Trophoblast cell (in vitro differentiated cells and primary cell): Measurements from ENCODE around the gene MTSS2.
"Not testable (repeated sequence)": the region's sequence is repeated elsewhere in the genome, so short reads cannot be mapped to it uniquely, and the experiment has no call there.

Experiments
- DNase-seq, 2 donors: peaks; one replicate each; pipeline ENCODE4 v3.0.0-alpha.2; 2016
- H2AFZ ChIP-seq: 2 replicates; pipeline ENCODE4 v1.6.1; 2013; ENCODE audit warnings: low read length, moderate library complexity, mild to moderate bottlenecking; ENCODE audit not compliant: insufficient read depth, poor library complexity
- H2AK5ac ChIP-seq: 2 replicates; pipeline ENCODE4 v1.6.1; 2013; ENCODE audit warnings: mild to moderate bottlenecking, low read length
- H2BK120ac ChIP-seq: 2 replicates; pipeline ENCODE4 v1.6.1; 2013; ENCODE audit warnings: low read length, mild to moderate bottlenecking, moderate library complexity; ENCODE audit not compliant: insufficient read depth, poor library complexity
- H2BK12ac ChIP-seq: 2 replicates; pipeline ENCODE4 v1.6.1; 2013; ENCODE audit warnings: mild to moderate bottlenecking, low read length, moderate library complexity
- H2BK5ac ChIP-seq: 2 replicates; pipeline ENCODE4 v1.6.1; 2013; ENCODE audit warnings: low read length, low read depth, moderate library complexity, mild to moderate bottlenecking; ENCODE audit not compliant: poor library complexity
- H3K14ac ChIP-seq: 2 replicates; pipeline ENCODE4 v1.6.1; 2013; ENCODE audit warnings: mild to moderate bottlenecking, low read length
- H3K18ac ChIP-seq: 2 replicates; pipeline ENCODE4 v1.6.1; 2013; ENCODE audit warnings: mild to moderate bottlenecking, low read length
- H3K23ac ChIP-seq: 2 replicates; pipeline ENCODE4 v1.6.1; 2013; ENCODE audit warnings: low read length
- H3K27ac ChIP-seq: 2 replicates; pipeline ENCODE4 v1.5.1; 2013; ENCODE audit warnings: low read depth, mild to moderate bottlenecking, inconsistent platforms, low read length, moderate library complexity
- H3K27me3 ChIP-seq: 2 replicates; pipeline ENCODE4 v1.6.1; 2013; ENCODE audit warnings: inconsistent platforms, mild to moderate bottlenecking, low read length, moderate library complexity; ENCODE audit not compliant: insufficient read depth
- H3K36me3 ChIP-seq, 2 experiments: 1 replicate in 1 of 2; 2 replicates in 1 of 2; pipeline ENCODE4 v1.6.1; 2013; ENCODE audit warnings: low read length in 2 of 2, mild to moderate bottlenecking in 2 of 2, moderate library complexity in 1 of 2; ENCODE audit not compliant: insufficient read depth in 2 of 2, control insufficient read depth in 1 of 2
- H3K4ac ChIP-seq: 2 replicates; pipeline ENCODE4 v1.6.1; 2013; ENCODE audit warnings: low read depth, mild to moderate bottlenecking, low read length, moderate library complexity
- H3K4me1 ChIP-seq, 2 experiments: 1 replicate in 1 of 2; 2 replicates in 1 of 2; pipeline ENCODE4 v1.6.1; 2013; ENCODE audit warnings: low read length in 2 of 2, mild to moderate bottlenecking in 2 of 2, moderate library complexity in 1 of 2; ENCODE audit not compliant: insufficient read depth in 2 of 2, control insufficient read depth in 1 of 2
- H3K4me2 ChIP-seq: 2 replicates; pipeline ENCODE4 v1.6.1; 2013; ENCODE audit warnings: inconsistent platforms, mild to moderate bottlenecking, low read length, moderate library complexity
- H3K4me3 ChIP-seq: 2 replicates; pipeline ENCODE4 v1.5.1; 2013; ENCODE audit warnings: mild to moderate bottlenecking, low read depth, low read length, inconsistent platforms
- H3K79me1 ChIP-seq: one replicate; pipeline ENCODE4 v1.6.1; 2013; ENCODE audit warnings: low read length
- H3K79me2 ChIP-seq: 2 replicates; pipeline ENCODE4 v1.6.1; 2013; ENCODE audit warnings: low read length, mild to moderate bottlenecking; ENCODE audit not compliant: control insufficient read depth, insufficient read depth, poor library complexity
- H3K9ac ChIP-seq: 2 replicates; pipeline ENCODE4 v1.6.1; 2013; ENCODE audit warnings: mild to moderate bottlenecking, low read length
- H3K9me3 ChIP-seq: 2 replicates; pipeline ENCODE4 v1.6.1; 2013; ENCODE audit warnings: low read depth, mild to moderate bottlenecking, control low read depth, inconsistent platforms, low read length; ENCODE audit not compliant: insufficient read depth
- H4K12ac ChIP-seq: 2 replicates; pipeline ENCODE4 v1.6.1; 2013; ENCODE audit warnings: low read depth, mild to moderate bottlenecking, low read length, moderate library complexity
- H4K8ac ChIP-seq: 2 replicates; pipeline ENCODE4 v1.6.1; 2013; ENCODE audit warnings: low read depth, mild to moderate bottlenecking, low read length, moderate library complexity
- H4K91ac ChIP-seq: one replicate; pipeline ENCODE4 v1.6.1; 2013; ENCODE audit warnings: low read depth, mild to moderate bottlenecking, low read length, moderate library complexity
- WGBS: extraction: QIAGEN DNeasy Blood & Tissue Kit; methylation state at CpG from one replicate; pipeline ENCODE4 v1.1.7; 2013; ENCODE audit warnings: missing lambda C conversion rate; ENCODE audit not compliant: insufficient read length, insufficient coverage; ENCODE audit errors: extremely low coverage; 5-methylcytosine and 5-hydroxymethylcytosine counted together

Gene MTSS2

GRCh38 chr16:70676675-70677498 is 9.0 kb downstream of the MTSS2 start:
- Histone ChIP-seq H3K36me3 (peaks cover 69% of the 10 kb centered on the region in 2 experiments), H4K8ac (no peak overlapping the region), H2BK5ac (no peak overlapping the region), H2AK5ac (no peak overlapping the region), H3K4ac (no peak overlapping the region), H3K4me2 (no peak overlapping the region), H3K79me2 (peaks cover 3% of the 10 kb centered on the region), H4K91ac (no peak overlapping the region), H3K9ac (no peak overlapping the region), H2AFZ (no peak overlapping the region), H3K9me3 (peaks cover 3% of the 10 kb centered on the region), H3K4me1 (peaks cover 10% of the 10 kb centered on the region in 2 experiments), H3K23ac (no peak overlapping the region), H3K27me3 (no peaks in the 10 kb centered on the region), H3K79me1 (peaks cover 1% of the 10 kb centered on the region), H4K12ac (no peak overlapping the region), H2BK12ac (no peak overlapping the region), H2BK120ac (no peak overlapping the region), H3K18ac (no peak overlapping the region), H3K4me3 (no peak overlapping the region), H3K27ac (no peak overlapping the region), H3K14ac (no peak overlapping the region)
- no peak for DNase-seq
- WGBS = no CpG with 5 or more reads among the region's 14 CpGs

- H2AK5ac ChIP-seq = no peak overlapping the region
- H3K23ac ChIP-seq = no peak overlapping the region
- no peak overlapping the region for H2BK120ac ChIP-seq
- H2BK5ac ChIP-seq = no peak overlapping the region
- no peak overlapping the region for H2AFZ ChIP-seq
- H3K9me3 ChIP-seq = peaks cover 3% of the 10 kb centered on the region
- H3K4me2 ChIP-seq = no peak overlapping the region
- H3K14ac ChIP-seq = no peak overlapping the region
- DNase-seq = no peak
- no peak overlapping the region for H2BK12ac ChIP-seq
- no peak overlapping the region for H3K4me3 ChIP-seq
- H3K79me2 ChIP-seq = peaks cover 2% of the 10 kb centered on the region
- H3K36me3 ChIP-seq = peaks cover 75% of the 10 kb centered on the region in 2 experiments
- no peak overlapping the region for H3K9ac ChIP-seq
- no peak overlapping the region for H3K18ac ChIP-seq
- no CpG with 5 or more reads among the region's 7 CpGs for WGBS
- no peaks in the 10 kb centered on the region for H3K27me3 ChIP-seq
- no peak overlapping the region for H4K12ac ChIP-seq
- no peak overlapping the region for H3K27ac ChIP-seq
- no peak overlapping the region for H4K8ac ChIP-seq
- H3K79me1 ChIP-seq = no peaks in the 10 kb centered on the region
- peaks cover under 1 to 1% of the 10 kb centered on the region in 2 experiments for H3K4me1 ChIP-seq
- no peak overlapping the region for H3K4ac ChIP-seq
- H4K91ac ChIP-seq = no peak overlapping the region
Measured at GRCh38 chr16:70675851-70676513, 9.9 kb downstream of the MTSS2 start.

DNA sequence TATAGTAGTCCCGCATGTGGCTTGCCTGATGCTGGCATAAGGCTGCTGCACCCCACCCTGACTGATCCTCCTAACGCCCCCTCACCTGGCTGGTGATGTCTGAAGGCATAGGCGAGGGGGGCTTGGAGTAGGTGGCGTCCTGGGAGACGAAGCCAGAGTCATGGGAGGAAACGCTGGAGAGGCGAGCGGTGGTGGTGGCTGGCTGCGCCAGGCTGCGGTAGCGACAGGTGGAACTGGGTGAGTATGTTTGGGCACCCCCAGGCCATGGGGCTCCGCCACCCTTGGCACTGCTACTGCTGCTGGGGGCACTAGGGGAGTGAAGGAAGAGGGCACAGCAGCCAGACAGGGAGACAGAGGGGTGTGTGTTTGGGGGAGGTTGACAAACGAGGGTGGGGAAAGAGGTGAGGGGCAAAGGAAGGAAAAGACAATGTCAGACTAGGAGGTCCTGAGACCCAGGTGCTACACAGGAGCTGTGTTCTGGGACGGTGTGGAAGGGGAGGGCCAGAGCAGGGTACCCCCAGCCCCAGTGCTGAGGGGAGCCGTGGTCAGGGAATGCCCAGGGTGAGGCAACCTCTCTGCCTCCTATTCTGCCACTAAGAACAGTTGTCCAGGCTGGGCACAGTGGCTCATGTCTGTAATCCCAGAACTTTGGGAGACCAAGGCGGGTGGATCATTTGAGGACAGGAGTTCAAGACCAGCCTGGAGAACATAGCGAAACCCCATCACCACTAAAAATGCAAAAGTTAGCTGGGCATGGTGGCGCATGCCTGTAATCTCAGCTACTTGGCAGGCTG is 11.4 kb downstream of the MTSS2 start:
- H2BK120ac ChIP-seq = no peak overlapping the region
- no peak overlapping the region for H2AFZ ChIP-seq
- H2BK5ac ChIP-seq = no peak overlapping the region
- no peaks in the 10 kb centered on the region for H3K4me1 ChIP-seq
- peaks cover 67 to 78% of the 10 kb centered on the region in 2 experiments for H3K36me3 ChIP-seq
- no peak overlapping the region for H3K27ac ChIP-seq
- WGBS = no CpG with 5 or more reads among the region's 18 CpGs
- H4K91ac ChIP-seq = no peak overlapping the region
- no peak overlapping the region for H2BK12ac ChIP-seq
- no peak overlapping the region for H3K18ac ChIP-seq
- no peak overlapping the region for H3K23ac ChIP-seq
- H4K8ac ChIP-seq = no peak overlapping the region
- H3K27me3 ChIP-seq = no peaks in the 10 kb centered on the region
- DNase-seq = no peak
- no peak overlapping the region for H3K4ac ChIP-seq
- H3K9ac ChIP-seq = no peak overlapping the region
- no peak overlapping the region for H3K4me3 ChIP-seq
- peaks cover 3% of the 10 kb centered on the region for H3K9me3 ChIP-seq
- no peak overlapping the region for H3K14ac ChIP-seq
- H3K79me1 ChIP-seq = no peaks in the 10 kb centered on the region
- no peaks in the 10 kb centered on the region for H3K79me2 ChIP-seq
- H4K12ac ChIP-seq = no peak overlapping the region
- no peak overlapping the region for H3K4me2 ChIP-seq
- no peak overlapping the region for H2AK5ac ChIP-seq

DNA sequence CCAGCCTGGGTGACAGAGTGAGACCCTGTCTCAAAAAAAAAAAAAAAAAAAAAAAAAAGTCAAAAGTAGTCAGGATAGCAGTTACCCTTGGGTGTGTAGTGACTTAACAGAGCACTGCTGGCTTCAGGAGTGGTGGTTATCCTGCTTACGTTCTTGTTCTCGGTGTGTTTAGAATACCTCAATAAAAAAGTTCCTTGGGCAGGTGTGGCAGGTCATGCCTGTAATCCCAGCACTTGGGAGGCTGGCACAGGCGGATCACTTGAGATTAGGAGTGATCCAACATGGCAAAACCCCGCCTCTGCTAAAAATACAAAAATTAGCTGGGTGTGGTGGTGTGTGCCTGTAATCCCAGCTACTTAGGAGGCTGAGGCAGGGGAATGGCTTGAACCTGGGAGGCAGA is 14.9 kb downstream of the MTSS2 start:
- no CpG with 5 or more reads among the region's 4 CpGs for WGBS

More for the DNA sequence above, 14.9 kb downstream of the MTSS2 start:
- not testable (repeated sequence) for H3K9me3 ChIP-seq, H3K27ac ChIP-seq, H3K4me1 ChIP-seq, DNase-seq, H2AK5ac ChIP-seq, H3K79me2 ChIP-seq, H3K4me3 ChIP-seq, H4K12ac ChIP-seq, H3K14ac ChIP-seq, H2BK5ac ChIP-seq, H4K91ac ChIP-seq, H2BK120ac ChIP-seq, H3K27me3 ChIP-seq, H3K4me2 ChIP-seq, H2BK12ac ChIP-seq, H3K18ac ChIP-seq, H3K9ac ChIP-seq, H3K23ac ChIP-seq, H4K8ac ChIP-seq, H2AFZ ChIP-seq, H3K79me1 ChIP-seq, H3K4ac ChIP-seq
- peaks cover 51 to 63% of the 10 kb centered on the region in 2 experiments for H3K36me3 ChIP-seq
